Jurkat, Clone E6-1 (cell line): Measurements from ENCODE around the gene SCAMP4. TPM values are rescaled to one million over a fixed set of nuclear protein-coding genes. Genes with fewer than 3 reads are reported as not detected.

Source experiments
- DNase-seq: peaks from one replicate; pipeline ENCODE4 v3.0.0-alpha.2; 2011; ENCODE audit warnings: low read depth, low spot score
- H3K4me3 ChIP-seq: 2 replicates; pipeline ENCODE4 v1.5.1; 2011; ENCODE audit warnings: mild to moderate bottlenecking, low read length, control low read depth, moderate library complexity
- polyA plus RNA-seq: library from polyadenylated mRNA; unstranded; fragments of >200 nt; gene quantifications from one replicate; pipeline ENCODE4 v1.2.1, GENCODE V29; 2012; ENCODE audit warnings: missing spikeins; ENCODE audit not compliant: insufficient read length, insufficient read depth

Gene SCAMP4
- 33.1 TPM for polyA plus RNA-seq

GRCh38 chr19:1905110-1905862 lies at the start of gene SCAMP4, which contains the start of gene ADAT3:
TSS of gene SCAMP4 (plus strand) at chr19:1905399. CDS start at chr19:1915020, 9,621 bp downstream.
TSS of gene ADAT3 (plus strand) at chr19:1905399. CDS start at chr19:1912048, 6,649 bp downstream.
- peak within 1 kb of the TSS; percentile 65 for H3K4me3 ChIP-seq

GRCh38 chr19:1855828-1856255 lies 49.4 kb upstream of the SCAMP4 start:
- no peak for DNase-seq
- peak overlapping the region; percentile 52 for H3K4me3 ChIP-seq

More at GRCh38 chr19:1905110-1905862, at the start of gene SCAMP4, which contains the start of gene ADAT3:
- peak; percentile 98 for DNase-seq

GRCh38 chr19:1856345-1856697 lies 48.9 kb upstream of the SCAMP4 start:
- H3K4me3 ChIP-seq = peak overlapping the region; percentile 52
- DNase-seq = no peak

GRCh38 chr19:1856698-1857603 lies 48.2 kb upstream of the SCAMP4 start:
- DNase-seq = no peak
- H3K4me3 ChIP-seq = peak overlapping the region; percentile 52

- H3K4me3 ChIP-seq = no peak overlapping the region
- DNase-seq = no peak
Measured at GRCh38 chr19:1857648-1858326, 47.4 kb upstream of the SCAMP4 start.

- no peak for DNase-seq
- H3K4me3 ChIP-seq = no peak overlapping the region
Measured at GRCh38 chr19:1858412-1859081, 46.7 kb upstream of the SCAMP4 start.

GRCh38 chr19:1859331-1859781 lies 45.8 kb upstream of the SCAMP4 start:
- H3K4me3 ChIP-seq = no peak overlapping the region

GRCh38 chr19:1860042-1860775 lies 45.0 kb upstream of the SCAMP4 start:
- no peak for DNase-seq
- no peak overlapping the region for H3K4me3 ChIP-seq

More at GRCh38 chr19:1859331-1859781, 45.8 kb upstream of the SCAMP4 start:
- DNase-seq = no peak

GRCh38 chr19:1860821-1861598 lies 44.2 kb upstream of the SCAMP4 start:
- H3K4me3 ChIP-seq = no peak overlapping the region
- no peak for DNase-seq

- H3K4me3 ChIP-seq = peak overlapping the region; percentile 72
- DNase-seq = no peak
Measured at GRCh38 chr19:1861599-1862031, 43.6 kb upstream of the SCAMP4 start.

- DNase-seq = no peak
- peak overlapping the region; percentile 72 for H3K4me3 ChIP-seq
Measured at GRCh38 chr19:1862068-1862423, 43.2 kb upstream of the SCAMP4 start.

- H3K4me3 ChIP-seq = peak overlapping the region; percentile 72
- no peak for DNase-seq
Measured at GRCh38 chr19:1862424-1863327, 42.5 kb upstream of the SCAMP4 start.

- peak within 1 kb of the TSS; percentile 72 for H3K4me3 ChIP-seq
- no peak for DNase-seq
Measured at GRCh38 chr19:1863328-1863637, 41.9 kb upstream of the SCAMP4 start, which contains the start of gene KLF16. TSS of gene KLF16 (minus strand) at chr19:1863579. CDS start at chr19:1863497, 82 bp downstream.

GRCh38 chr19:1863638-1864479 lies 41.3 kb upstream of the SCAMP4 start:
- peak; percentile 90 for DNase-seq
- H3K4me3 ChIP-seq = peak overlapping the region; percentile 70

- H3K4me3 ChIP-seq = peak overlapping the region; percentile 70
- no peak for DNase-seq
Measured at GRCh38 chr19:1864480-1865171, 40.6 kb upstream of the SCAMP4 start.
